ENCODE results near the gene SCARF2.

SCARF2 gene

GRCh38 chr22:20439928-20440575 lies 2.4 kb upstream of the SCARF2 start:
- no peak for DNase-seq

- DNase-seq, result no peak
Observed at GRCh38 chr22:20439556-20439927, 1.9 kb upstream of the SCARF2 start.

- DNase-seq, result no peak
Observed at GRCh38 chr22:20438678-20439492, 1.3 kb upstream of the SCARF2 start.

- no peak for DNase-seq
Observed at GRCh38 chr22:20438427-20438677, 727 bp upstream of the SCARF2 start.

- no peak for DNase-seq
Observed at GRCh38 chr22:20436768-20437612, 635 bp downstream of the SCARF2 start.

GRCh38 chr22:20436307-20436767 lies 1.3 kb downstream of the SCARF2 start:
- DNase-seq, result no peak

- no peak for DNase-seq
Observed at GRCh38 chr22:20435436-20436306, 2.0 kb downstream of the SCARF2 start.

- DNase-seq, result no peak
Observed at GRCh38 chr22:20434773-20435172, 2.9 kb downstream of the SCARF2 start.

- DNase-seq, result no peak
Observed at GRCh38 chr22:20434264-20434751, 3.3 kb downstream of the SCARF2 start.

- DNase-seq, result no peak
Observed at GRCh38 chr22:20433686-20434241, 3.9 kb downstream of the SCARF2 start.

- no peak for DNase-seq
Observed at GRCh38 chr22:20433191-20433590, 4.4 kb downstream of the SCARF2 start.

GRCh38 chr22:20432244-20432686 lies 5.4 kb downstream of the SCARF2 start:
- DNase-seq, result no peak

GRCh38 chr22:20431511-20432192 lies 6.0 kb downstream of the SCARF2 start:
- no peak for DNase-seq

- DNase-seq, result peak; percentile 54
Observed at GRCh38 chr22:20430720-20431510, 6.7 kb downstream of the SCARF2 start.

- DNase-seq, result no peak
Observed at GRCh38 chr22:20430101-20430719, 7.4 kb downstream of the SCARF2 start.

GRCh38 chr22:20429254-20430100 lies 8.1 kb downstream of the SCARF2 start:
- DNase-seq, result peak; percentile 74

- DNase-seq, result no peak
Observed at GRCh38 chr22:20428496-20429253, 8.9 kb downstream of the SCARF2 start.

- DNase-seq, result no peak
Observed at GRCh38 chr22:20427945-20428417, 9.6 kb downstream of the SCARF2 start.

Data from stimulated activated CD4-positive, alpha-beta T cell treated with anti-CD3 and anti-CD28 coated beads, Interleukin-4, amount 100 ng/mL, for 24 hours (primary cell).